Activated T-cell treated with anti-CD3 and anti-CD28 coated beads, Interleukin-2, amount 50 U/mL, for 4 hours (primary cell): ENCODE results near the gene COL4A1. TPM values are rescaled to one million over a fixed set of nuclear protein-coding genes. Genes with fewer than 3 reads are reported as not detected.

Experiments used
- ATAC-seq, 2 donors: fragments of 200-7000 bp; cut with Tn5 transposase; one replicate each; pipeline ENCODE4 v1.10.0; 2021
- DNase-seq: peaks from one replicate; pipeline ENCODE4 v3.0.0-alpha.2; 2020
- H3K27me3 Mint-ChIP-seq: one replicate; pipeline ENCODE4 v1.8.0; 2021; ENCODE audit warnings: low read depth, mixed read lengths
- H3K36me3 Mint-ChIP-seq: one replicate; pipeline ENCODE4 v1.8.0; 2022; ENCODE audit warnings: mixed read lengths; ENCODE audit not compliant: insufficient read depth
- H3K4me1 Mint-ChIP-seq: one replicate; pipeline ENCODE4 v1.8.0; 2021; ENCODE audit warnings: low read depth, mixed read lengths
- H3K4me3 Mint-ChIP-seq: one replicate; pipeline ENCODE4 v1.8.0; 2021; ENCODE audit warnings: mild to moderate bottlenecking, moderate library complexity, mixed read lengths
- H3K9me3 Mint-ChIP-seq: one replicate; pipeline ENCODE4 v1.8.0; 2021; ENCODE audit warnings: mixed read lengths
- total RNA-seq, 3 donors: library from RNA; stranded (reverse); gene quantifications; one replicate each; pipeline ENCODE4 v1.2.1, GENCODE V29; 2021

COL4A1 gene
- total RNA-seq, 3 donors from 2014 or later: 0.42 to 0.66 (median 0.54) TPM

- ATAC-seq (no peak), DNase-seq (no peak)
- Mint-ChIP-seq H3K27me3 (peaks cover 10% of the 10 kb centered on the region), H3K4me3 (no peak overlapping the region), H3K9me3 (peaks cover 5% of the 10 kb centered on the region), H3K4me1 (peaks cover 10% of the 10 kb centered on the region), H3K36me3 (no peaks in the 10 kb centered on the region)
These were observed 28.0 kb upstream of the COL4A1 start for GRCh38 chr13:110334841-110335490.

DNA sequence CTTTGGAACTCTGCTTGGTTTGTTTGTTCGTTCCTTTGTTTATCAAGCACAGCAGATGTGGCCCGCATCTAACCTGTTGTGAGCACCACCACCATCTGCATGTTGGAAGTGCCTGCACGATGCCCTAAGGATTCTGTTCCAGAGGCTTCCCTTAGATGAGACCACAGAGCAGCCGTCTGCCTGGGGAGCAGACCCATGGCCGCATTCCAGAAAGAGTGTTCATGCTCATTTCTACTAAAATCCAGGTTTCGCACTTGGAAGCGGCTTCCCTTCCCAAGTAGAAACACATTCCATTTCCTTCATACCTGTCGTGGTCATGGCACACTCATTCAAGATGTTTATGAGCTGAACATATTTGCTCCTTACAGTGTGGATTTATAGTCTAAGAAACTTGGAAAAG is 27.3 kb upstream of the COL4A1 start:
- Mint-ChIP-seq H3K4me3 (no peak overlapping the region), H3K4me1 (peaks cover 5% of the 10 kb centered on the region), H3K9me3 (peaks cover 5% of the 10 kb centered on the region), H3K36me3 (no peaks in the 10 kb centered on the region), H3K27me3 (peaks cover 7% of the 10 kb centered on the region)
- ATAC-seq: no peak
- no peak for DNase-seq

DNA sequence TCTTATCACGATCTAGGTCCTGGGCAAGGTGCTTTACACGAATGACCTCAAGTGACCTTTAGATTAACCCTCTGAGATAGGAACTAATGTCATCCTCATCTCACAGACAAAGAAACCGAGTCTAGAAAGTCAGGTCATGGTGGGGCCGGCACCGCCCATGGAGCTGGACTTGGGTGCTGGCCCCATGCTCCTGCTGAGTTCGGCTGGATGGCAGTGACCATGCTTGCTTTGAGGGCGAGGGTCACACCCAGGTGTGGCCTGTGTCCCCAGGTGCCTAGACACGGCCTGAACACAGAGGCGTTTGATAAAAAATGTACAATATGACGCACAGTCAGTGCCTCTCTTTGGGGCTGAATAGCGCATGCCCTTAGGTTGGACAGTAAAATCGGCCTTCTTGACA is 26.9 kb upstream of the COL4A1 start:
- DNase-seq (no peak), ATAC-seq (no peak)
- Mint-ChIP-seq H3K9me3 (peaks cover 5% of the 10 kb centered on the region), H3K4me1 (peaks cover under 1% of the 10 kb centered on the region), H3K4me3 (no peak overlapping the region), H3K36me3 (no peaks in the 10 kb centered on the region), H3K27me3 (peaks cover 3% of the 10 kb centered on the region)

- DNase-seq (no peak), ATAC-seq (no peak)
- H3K36me3 Mint-ChIP-seq: no peaks in the 10 kb centered on the region
- no peaks in the 10 kb centered on the region for H3K4me1 Mint-ChIP-seq
- H3K27me3 Mint-ChIP-seq: peaks cover 1% of the 10 kb centered on the region
- peaks cover 5% of the 10 kb centered on the region for H3K9me3 Mint-ChIP-seq
- no peak overlapping the region for H3K4me3 Mint-ChIP-seq
These were observed 25.8 kb upstream of the COL4A1 start for GRCh38 chr13:110332750-110333149.

GRCh38 chr13:110331362-110331761 is 24.4 kb upstream of the COL4A1 start:
- peaks cover 9% of the 10 kb centered on the region for H3K27me3 Mint-ChIP-seq
- DNase-seq (no peak), ATAC-seq (no peak)
- H3K4me3 Mint-ChIP-seq: no peak overlapping the region
- no peaks in the 10 kb centered on the region for H3K36me3 Mint-ChIP-seq
- no peaks in the 10 kb centered on the region for H3K4me1 Mint-ChIP-seq
- H3K9me3 Mint-ChIP-seq: peaks cover 5% of the 10 kb centered on the region

DNA sequence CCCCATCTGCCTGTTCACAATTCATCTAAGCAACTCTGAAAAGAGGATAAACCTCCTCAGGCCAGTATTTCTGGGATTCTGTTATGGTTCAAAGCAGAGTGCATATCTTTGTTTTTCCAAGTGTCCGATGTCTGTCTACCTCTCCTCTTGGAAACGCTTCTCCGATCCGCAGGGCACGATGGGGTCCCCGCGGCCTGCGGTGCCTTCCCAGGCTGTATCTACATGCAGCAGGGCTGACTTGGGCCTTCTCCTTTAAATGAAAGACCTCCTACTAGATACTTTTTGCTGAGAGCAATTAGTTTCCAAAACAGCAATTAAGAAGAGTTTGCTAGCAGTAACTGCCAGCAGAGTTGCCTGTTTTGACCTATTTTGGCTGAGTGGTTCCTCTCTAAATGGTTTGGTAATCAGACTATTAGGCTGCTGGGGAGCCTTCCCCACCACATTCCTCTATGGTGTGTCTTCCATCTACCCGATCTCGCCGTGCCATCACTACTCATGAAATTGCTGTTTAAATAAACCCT is 23.6 kb upstream of the COL4A1 start:
- Mint-ChIP-seq H3K9me3 (peaks cover 5% of the 10 kb centered on the region), H3K4me3 (no peak overlapping the region), H3K36me3 (no peaks in the 10 kb centered on the region), H3K27me3 (peaks cover 13% of the 10 kb centered on the region), H3K4me1 (no peaks in the 10 kb centered on the region)
- ATAC-seq: no peak
- no peak for DNase-seq

DNA sequence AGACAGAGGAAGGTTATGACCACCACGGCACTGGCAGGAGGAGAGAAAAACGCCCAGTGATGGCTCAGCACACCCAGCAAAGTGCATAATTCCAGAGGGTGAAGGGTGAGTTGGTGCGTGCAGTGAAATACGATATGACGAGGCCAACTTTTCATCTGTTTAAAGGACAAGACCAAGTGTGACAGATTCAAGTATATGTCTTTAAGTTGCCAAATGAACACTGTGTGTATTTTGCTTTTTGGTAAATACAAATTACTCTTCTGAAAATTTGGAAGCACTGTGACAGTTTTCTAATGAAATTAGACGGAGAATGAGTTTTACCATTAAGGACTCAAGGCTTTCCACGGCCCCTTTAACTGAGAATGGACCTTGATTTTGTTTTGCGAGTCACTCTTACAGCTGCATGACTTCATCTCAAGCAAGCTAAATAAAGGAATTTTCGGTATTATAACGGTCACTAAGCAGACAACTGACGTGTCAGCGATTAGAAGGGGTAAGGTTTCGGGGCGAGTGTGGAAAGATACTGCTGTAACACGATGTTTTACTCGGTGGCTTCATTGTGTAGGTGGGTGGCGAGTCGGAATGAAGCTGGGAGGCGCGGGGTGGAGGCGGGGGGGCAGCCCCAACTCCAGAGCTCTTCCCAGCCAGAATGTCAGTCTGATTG is 23.0 kb upstream of the COL4A1 start:
- ATAC-seq (no peak), DNase-seq (no peak)
- H3K27me3 Mint-ChIP-seq: peaks cover 18% of the 10 kb centered on the region
- H3K4me3 Mint-ChIP-seq: no peak overlapping the region
- H3K9me3 Mint-ChIP-seq: peaks cover 5% of the 10 kb centered on the region
- H3K4me1 Mint-ChIP-seq: no peaks in the 10 kb centered on the region
- no peaks in the 10 kb centered on the region for H3K36me3 Mint-ChIP-seq

DNA sequence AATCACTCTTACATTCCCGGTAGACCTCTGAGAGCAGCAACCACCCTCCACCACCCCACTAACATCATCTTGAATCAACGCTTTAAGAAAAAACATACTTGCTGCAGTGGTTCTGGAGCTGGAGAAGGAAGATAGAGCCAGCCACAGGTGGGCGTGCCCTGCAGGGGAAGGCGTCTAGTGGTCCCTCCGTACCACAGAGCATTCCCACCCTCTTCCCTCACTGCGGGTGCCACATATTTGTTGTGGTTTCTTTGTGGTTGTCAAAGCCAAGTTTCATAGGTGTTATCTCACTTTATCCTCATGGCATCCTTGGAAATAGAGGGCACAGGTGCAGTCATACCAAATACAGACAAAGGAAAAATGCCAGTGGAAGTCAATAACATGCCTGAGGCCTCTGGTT is 22.3 kb upstream of the COL4A1 start:
- DNase-seq: no peak
- Mint-ChIP-seq H3K4me3 (no peak overlapping the region), H3K4me1 (no peaks in the 10 kb centered on the region), H3K9me3 (peaks cover under 1% of the 10 kb centered on the region), H3K36me3 (no peaks in the 10 kb centered on the region), H3K27me3 (peaks cover 19% of the 10 kb centered on the region)
- no peak for ATAC-seq

DNA sequence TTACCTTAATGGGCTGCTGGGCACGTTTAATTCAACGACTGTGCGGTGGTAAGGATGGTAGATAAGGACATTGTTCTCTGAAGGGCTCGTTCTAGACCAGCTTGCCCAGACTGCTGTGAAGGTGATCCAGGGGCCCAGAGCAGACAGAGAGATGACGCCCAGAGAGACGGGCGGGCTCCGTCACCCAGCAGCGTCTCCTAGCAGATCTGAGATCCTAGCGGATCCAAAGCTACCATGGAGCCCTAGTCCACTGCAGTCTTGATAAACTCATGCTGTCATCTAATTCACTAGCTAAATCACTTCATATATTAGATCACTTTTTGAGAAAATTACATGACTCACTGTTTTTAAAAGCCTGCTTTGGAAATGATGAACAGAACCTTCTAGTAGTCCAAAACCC is 21.6 kb upstream of the COL4A1 start:
- no peak for ATAC-seq
- Mint-ChIP-seq H3K4me1 (no peaks in the 10 kb centered on the region), H3K9me3 (no peaks in the 10 kb centered on the region), H3K27me3 (peaks cover 21% of the 10 kb centered on the region), H3K4me3 (no peak overlapping the region), H3K36me3 (no peaks in the 10 kb centered on the region)
- no peak for DNase-seq

DNA sequence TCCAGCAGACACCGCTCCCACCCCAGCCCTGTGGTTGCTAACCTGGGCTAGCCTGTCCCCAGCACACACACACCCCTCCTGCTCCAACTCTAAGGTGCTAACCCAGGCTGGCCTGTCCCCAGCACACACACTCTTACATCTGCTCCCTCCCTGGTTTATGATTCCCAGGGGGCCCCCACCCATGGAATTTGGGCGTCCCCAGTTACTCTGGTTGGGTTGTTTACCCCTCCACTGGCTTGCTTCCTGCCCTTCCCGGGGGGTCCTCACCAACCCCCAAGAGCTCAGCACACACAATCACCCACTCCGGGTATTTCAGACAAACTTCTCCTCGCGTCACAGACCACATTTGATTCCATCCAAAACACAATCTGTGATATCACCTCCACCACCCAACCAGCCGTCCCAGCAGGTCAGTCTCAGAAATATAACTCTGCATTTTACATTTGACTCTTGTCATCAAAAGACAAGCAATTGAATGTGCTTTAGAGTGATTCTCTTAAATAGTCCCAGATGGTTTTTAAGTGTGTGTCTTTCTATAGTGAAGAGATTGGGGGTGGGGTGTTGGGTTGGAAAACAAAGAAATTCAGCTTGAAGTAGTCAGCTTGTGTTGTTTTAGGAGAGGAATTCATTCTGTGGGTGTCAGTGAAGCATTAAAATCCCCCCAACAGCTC is 20.2 kb upstream of the COL4A1 start:
- Mint-ChIP-seq H3K36me3 (no peaks in the 10 kb centered on the region), H3K4me1 (no peaks in the 10 kb centered on the region), H3K27me3 (peaks cover 24% of the 10 kb centered on the region), H3K4me3 (no peak overlapping the region), H3K9me3 (no peaks in the 10 kb centered on the region)
- no peak for ATAC-seq
- no peak for DNase-seq

DNA sequence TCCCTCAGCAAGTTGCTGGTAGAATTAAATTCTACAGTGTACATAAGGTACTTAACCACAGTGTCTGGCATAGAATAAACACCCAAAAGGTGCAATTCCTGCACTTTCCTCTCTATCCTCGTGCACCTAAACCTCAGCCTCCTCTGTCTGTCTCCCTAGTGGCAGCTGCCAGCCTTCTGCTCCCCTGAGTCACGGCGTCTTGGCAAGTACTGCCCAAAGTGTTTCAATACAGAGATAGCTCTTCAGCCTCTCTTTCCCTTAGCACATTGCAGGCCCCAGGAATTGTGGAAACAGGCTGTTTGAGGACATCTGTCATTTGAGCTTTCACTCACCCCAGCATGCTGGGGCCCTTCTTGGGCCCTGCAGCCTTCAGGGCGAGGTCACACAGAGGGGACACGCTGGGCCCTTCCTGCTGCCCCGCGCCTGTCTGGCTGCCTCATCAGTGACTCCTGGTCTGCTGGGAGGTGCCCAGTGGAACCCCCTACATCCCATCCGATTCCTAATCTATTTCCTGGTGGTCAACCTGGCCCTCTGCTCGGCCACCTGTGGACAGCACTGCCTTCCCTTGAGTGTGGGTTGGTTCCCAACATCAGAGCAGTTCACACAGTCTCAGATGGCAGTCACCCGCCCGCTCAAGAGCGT is 19.4 kb upstream of the COL4A1 start:
- H3K4me1 Mint-ChIP-seq: no peaks in the 10 kb centered on the region
- H3K4me3 Mint-ChIP-seq: no peak overlapping the region
- H3K27me3 Mint-ChIP-seq: peaks cover 30% of the 10 kb centered on the region
- no peak for DNase-seq
- no peak for ATAC-seq
- H3K9me3 Mint-ChIP-seq: no peaks in the 10 kb centered on the region
- H3K36me3 Mint-ChIP-seq: no peaks in the 10 kb centered on the region

DNA sequence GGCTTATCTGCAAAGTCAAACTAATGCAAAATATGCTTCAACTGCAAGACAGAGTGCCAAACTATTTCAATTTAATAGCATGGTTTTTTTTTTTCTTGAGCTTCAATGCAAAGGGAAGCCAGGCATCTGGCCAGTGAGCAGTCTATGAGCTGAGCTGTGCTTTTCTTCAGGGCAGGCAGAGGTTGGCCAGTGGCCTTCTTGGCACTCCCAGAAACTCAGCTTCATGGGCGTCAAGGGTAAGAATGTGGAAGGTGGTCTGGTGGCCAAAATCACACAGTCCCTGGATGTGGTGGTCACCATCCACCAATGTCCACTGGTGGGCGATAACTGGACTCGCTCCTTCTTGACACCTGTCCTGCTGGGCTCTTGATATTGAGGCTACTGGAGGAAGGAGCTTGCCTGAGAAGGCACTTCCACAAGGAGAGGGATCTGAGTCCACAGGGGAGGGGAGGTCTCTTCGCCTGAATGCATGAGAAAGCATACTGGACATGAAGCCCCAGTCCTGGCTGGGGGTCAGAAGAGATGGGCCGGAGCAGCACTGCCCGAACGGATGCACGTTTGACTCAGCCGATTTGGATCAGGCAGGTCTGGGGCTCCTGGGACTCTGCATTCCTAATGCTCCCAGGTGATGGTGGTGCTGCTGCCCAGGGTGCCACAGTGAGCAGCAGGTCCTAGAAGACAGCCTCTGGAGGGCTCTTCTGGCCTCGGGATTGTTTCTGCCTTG is 17.2 kb upstream of the COL4A1 start:
- H3K4me1 Mint-ChIP-seq: peaks cover 5% of the 10 kb centered on the region
- ATAC-seq: no peak
- no peak overlapping the region for H3K4me3 Mint-ChIP-seq
- DNase-seq: no peak
- H3K9me3 Mint-ChIP-seq: no peaks in the 10 kb centered on the region
- H3K27me3 Mint-ChIP-seq: peaks cover 30% of the 10 kb centered on the region
- no peaks in the 10 kb centered on the region for H3K36me3 Mint-ChIP-seq

DNA sequence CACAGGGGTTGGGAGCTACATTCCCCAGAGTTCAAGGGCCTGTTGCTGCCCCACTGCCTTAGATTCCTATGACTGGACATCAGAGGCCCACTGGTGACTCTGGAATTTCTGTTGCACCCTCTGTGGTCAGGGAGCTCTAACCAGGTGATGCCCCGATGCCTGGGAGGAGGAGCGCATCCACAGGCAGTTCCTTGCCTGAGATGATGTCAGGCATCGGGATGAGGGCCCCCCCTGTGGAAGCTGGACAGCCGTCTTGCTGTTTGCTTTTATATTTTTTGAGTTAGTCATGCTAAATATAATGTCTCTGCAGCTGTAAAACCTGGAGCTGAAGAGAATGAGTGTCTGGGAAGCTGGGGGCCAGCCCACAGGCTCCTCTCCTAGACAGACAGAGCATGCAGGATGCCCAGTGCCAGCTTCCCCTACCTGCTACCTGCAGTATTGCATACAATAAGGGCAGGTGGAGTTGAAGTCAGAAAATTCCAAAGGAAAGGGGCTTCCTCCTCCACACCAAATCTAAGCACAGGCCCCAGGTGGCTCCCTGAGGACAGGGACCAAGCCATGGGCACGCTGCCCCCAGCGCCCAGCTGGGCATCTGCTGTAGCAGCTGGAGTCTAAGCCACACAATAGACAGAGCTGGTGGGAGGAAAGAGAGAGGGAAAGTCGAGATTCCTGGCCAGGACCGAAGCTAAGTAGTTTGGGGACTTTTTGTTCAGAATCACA is 16.4 kb upstream of the COL4A1 start:
- Mint-ChIP-seq H3K36me3 (no peaks in the 10 kb centered on the region), H3K4me1 (peaks cover 5% of the 10 kb centered on the region), H3K27me3 (peaks cover 28% of the 10 kb centered on the region), H3K4me3 (no peak overlapping the region), H3K9me3 (no peaks in the 10 kb centered on the region)
- DNase-seq: no peak
- no peak for ATAC-seq
